HG03196 (cell line): ENCODE data around the gene GUCY1B1.

Experiments used
- ATAC-seq: cut with Tn5 transposase; IDR thresholded peaks from one replicate; pipeline ENCODE4 v1.9.1; 2021; ENCODE audit not compliant: unreplicated experiment

The GUCY1B1 gene

GRCh38 chr4:155758481-155759371 lies at the start of gene GUCY1B1:
Gene GUCY1B1 (plus strand): TSS chr4:155759021. CDS start chr4:155759141, 120 bp downstream.
- ATAC-seq: peak; percentile 98

- no peak for ATAC-seq
Observed at GRCh38 chr4:155709918-155710317, 48.9 kb upstream of the GUCY1B1 start.

GRCh38 chr4:155711556-155711955 lies 47.3 kb upstream of the GUCY1B1 start:
- no peak for ATAC-seq

GRCh38 chr4:155712846-155713245 lies 46.0 kb upstream of the GUCY1B1 start:
- ATAC-seq: no peak

GRCh38 chr4:155713911-155714310 lies 44.9 kb upstream of the GUCY1B1 start:
- no peak for ATAC-seq

- no peak for ATAC-seq
Observed at GRCh38 chr4:155722336-155722735, 36.5 kb upstream of the GUCY1B1 start.

GRCh38 chr4:155722816-155723499 lies 35.9 kb upstream of the GUCY1B1 start:
- no peak for ATAC-seq

GRCh38 chr4:155724731-155725130 lies 34.1 kb upstream of the GUCY1B1 start:
- no peak for ATAC-seq

GRCh38 chr4:155734065-155734464 lies 24.8 kb upstream of the GUCY1B1 start:
- no peak for ATAC-seq

- ATAC-seq: no peak
Observed at GRCh38 chr4:155734951-155735350, 23.9 kb upstream of the GUCY1B1 start.

- no peak for ATAC-seq
Observed at GRCh38 chr4:155735496-155735895, 23.3 kb upstream of the GUCY1B1 start.

GRCh38 chr4:155738548-155738947 lies 20.3 kb upstream of the GUCY1B1 start:
- no peak for ATAC-seq

- no peak for ATAC-seq
Observed at GRCh38 chr4:155741546-155741945, 17.3 kb upstream of the GUCY1B1 start.

- no peak for ATAC-seq
Observed at GRCh38 chr4:155742310-155743015, 16.4 kb upstream of the GUCY1B1 start.

- ATAC-seq: no peak
Observed at GRCh38 chr4:155745984-155746383, 12.8 kb upstream of the GUCY1B1 start.

GRCh38 chr4:155748039-155748438 lies 10.8 kb upstream of the GUCY1B1 start:
- ATAC-seq: no peak

GRCh38 chr4:155749041-155749440 lies 9.8 kb upstream of the GUCY1B1 start:
- ATAC-seq: no peak

GRCh38 chr4:155751569-155751968 lies 7.3 kb upstream of the GUCY1B1 start:
- ATAC-seq: no peak

- no peak for ATAC-seq
Observed at GRCh38 chr4:155757745-155758265, 1.0 kb upstream of the GUCY1B1 start.

GRCh38 chr4:155759372-155760252 lies 791 bp downstream of the GUCY1B1 start:
- ATAC-seq: peak; percentile 30
